NCI-H2081 (cell line): ENCODE measurements around the gene DPEP2NB.
"Not testable (repeated sequence)": the region's sequence is repeated elsewhere in the genome, so short reads cannot be mapped to it uniquely, and the experiment has no call there.

Experiments used
- DNase-seq, 2 experiments: peaks; one replicate each; lab custom pipeline; 2025; lab: John Stamatoyannopoulos, UW

Gene DPEP2NB

DNA sequence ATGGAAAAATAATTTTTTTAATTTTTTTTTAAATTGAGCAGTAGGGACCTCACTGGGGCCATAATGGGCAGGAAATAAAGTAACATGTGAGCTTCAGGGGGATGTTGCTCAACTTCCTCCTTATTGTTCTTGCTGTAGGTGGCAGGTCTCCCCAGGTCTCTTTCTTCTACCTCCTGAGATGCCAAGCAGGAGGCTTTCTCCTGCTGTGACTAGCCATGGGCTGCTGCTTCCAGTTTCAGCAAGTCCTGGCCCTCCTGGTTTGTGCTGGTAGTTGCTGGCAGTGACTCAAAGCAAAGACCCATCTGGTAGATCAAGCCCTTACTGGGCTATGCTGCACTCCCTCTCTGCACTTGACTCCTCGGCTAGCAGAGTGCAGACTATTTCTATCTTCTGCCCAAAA is 2.3 kb downstream of the DPEP2NB start:
- no peak for DNase-seq

DNA sequence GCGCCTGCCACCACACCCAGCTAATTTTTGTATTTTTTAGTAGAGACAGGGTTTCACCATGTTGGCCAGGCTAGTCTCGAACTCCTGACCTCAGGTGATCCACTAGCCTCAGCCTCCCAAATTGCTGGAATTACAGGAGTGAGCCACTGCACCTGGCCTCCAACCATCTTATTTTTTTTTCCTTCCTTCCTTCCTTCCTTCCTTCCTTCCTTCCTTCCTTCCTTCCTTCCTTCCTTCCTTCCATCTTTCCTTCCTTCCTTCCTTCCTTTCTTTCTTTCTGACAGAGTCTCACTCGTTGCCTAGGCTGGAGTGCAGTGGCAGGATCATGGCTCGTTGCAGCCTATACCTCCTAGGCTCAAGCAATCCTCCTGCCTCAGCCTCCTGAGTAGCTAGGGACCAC is 5.8 kb downstream of the DPEP2NB start:
- not testable (repeated sequence) for DNase-seq

DNA sequence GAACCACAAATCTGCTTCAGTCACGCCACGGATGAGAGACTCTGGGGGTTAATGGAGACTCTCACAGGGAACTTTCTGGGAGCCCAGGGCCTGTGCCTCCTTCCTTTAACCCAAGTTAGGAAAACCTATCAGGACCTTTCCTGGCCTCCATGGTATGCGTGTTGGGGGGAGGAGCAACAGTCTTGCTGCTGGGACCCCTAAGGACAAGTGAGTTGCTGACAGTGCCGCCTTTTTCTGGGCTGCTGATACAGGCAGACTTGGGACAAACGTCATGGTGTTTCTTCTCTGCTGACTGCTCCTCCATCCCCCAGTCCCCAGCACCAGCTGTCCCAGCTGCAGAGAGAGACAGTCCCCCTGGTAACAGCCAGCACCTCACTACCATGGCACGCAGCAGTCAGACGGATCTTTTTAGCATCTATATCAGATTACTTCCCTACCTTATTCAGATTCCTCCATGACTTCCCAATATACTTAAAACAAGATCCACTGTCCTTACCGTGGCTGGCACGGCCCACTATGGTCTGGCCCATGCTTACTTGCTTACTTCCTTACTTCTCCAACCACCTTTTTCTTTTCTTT is 6.5 kb downstream of the DPEP2NB start:
- DNase-seq = no peak

DNA sequence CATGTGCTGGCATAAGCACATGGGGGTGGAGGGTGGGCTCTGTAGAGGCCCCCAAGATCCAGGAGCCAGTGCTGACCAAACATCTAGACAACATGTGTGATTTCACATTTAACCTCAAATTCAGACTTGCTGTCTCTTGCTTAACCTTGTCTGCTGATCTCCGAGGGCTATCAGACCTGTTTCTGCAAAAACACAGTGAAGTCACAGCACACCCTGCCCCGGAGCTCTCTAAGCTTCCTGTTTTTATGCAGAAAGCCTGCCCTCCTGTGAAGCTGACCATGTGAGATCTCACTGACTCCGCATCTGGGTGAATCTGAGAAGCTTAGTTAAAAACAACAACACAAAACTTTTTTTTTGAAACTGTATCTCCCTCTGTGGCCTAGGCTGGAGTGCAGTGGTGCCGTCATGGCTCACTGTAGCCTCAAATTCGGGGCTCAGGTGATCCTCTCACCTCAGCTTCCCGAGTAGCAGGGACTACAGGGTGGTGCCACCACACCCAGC is 9.9 kb downstream of the DPEP2NB start:
- no peak for DNase-seq

DNA sequence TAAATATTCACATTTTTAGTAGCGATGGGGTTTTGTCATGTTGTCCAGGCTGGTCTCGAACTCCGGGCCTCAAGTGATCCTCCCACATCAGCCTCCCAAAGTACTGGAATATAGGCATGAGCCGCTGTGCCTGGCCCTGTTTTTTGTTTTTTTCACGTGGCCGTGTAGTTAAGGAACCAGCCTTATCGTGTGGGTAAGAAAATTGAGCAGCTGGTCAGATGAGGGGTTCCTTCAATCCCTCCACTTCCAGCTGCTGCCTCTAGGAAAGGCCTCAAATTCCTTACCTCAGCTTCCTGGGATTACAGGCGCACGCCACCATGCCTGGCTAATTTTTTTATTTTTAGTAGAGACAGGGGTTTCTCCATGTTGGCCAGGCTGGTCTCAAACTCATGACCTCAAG is 10.5 kb downstream of the DPEP2NB start:
- no peak for DNase-seq

DNA sequence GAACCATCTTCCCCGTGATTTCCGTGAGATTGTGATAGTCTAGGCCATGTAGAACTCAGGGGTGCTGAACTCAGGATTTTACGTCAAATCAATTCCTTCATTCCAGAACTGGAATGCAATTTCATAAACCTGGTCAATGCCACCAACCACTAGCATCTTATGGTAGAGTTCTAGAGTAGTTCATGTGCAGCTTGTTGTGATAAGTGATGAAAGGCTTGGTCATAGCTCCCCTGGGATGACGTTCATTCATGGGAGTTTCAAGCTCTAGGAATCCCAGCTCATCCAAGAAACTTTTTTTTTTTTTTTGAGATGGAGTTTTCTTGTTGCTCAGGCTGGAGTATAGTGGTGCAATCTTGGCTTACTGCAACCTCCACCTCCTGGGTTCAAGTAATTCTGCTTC is 12.7 kb downstream of the DPEP2NB start:
- DNase-seq = no peak

DNA sequence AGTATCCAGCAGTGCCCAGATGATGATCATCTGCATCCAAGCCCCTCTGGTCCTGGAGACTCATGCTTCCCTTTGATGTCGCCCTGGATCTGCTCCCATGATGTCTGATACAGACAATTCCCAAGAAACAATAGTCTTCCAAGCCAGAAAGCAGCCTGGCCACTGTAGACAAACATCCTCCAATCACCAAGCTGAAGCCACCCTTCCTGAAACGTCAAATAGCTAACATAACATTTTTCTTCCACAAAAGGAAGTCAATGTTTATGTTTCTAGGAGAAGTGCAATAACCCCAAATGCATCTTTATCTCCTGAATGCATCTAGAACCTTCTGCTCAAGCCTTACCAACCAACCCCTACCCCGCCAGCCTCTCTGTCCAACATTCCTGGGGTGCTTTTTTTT is 15.3 kb downstream of the DPEP2NB start:
- DNase-seq = no peak

DNA sequence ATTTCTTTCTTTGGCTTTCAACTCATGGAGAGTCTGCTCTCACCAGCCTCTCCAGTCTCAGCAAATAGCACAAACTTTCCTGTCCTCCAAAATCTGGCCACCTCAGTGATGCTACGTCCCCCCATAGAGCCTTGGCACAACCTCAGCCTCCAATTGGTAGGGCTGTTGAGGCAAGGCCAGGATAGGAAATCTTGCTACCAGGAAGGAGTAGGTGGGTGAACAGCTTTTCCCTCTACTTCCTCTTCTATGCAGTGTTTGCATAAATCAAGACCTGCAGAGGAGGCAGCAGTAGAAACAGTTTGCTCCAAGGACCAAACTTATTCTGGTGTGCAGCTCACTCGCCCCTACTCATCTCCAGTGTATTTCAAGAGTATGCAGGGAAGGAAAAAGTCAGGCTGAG is 15.7 kb downstream of the DPEP2NB start:
- no peak for DNase-seq

DNA sequence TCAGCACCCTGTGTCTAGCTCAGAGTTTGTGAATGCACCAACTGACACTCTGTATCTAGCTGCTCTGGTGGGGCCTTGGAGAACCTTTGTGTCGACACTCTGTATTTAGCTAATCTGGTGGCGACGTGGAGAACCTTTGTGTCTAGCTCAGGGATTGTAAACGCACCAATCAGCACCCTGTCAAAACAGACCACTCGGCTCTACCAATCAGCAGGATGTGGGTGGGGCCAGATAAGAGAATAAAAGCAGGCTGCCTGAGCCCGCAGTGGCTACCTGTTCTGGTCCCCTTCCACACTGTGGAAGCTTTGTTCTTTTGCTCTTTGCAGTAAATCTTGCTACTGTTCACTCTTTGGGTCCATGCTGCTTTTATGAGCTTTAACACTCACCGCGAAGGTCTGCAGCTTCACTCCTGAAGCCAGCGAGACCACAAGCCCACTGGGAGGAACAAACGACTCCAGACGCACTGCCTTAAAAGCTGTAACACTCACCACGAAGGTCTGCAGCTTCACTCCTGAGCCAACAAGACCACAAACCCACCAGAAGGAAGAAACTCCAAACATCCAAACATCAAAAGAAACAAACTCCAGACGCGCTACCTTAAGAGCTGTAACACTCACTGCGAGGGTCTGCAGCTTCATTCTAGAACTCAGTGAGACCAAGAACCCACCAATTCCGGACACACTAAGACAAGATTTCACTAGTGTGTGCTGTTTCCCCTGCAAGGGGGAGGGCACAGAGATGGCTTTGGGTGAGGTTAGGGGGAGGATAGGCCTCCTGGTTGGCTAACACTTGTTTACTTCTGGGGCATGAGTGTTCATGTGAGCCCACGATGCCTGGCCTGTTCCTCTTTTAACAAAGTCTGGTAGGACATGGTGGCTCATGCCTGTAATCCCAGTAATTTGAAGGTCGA is 16.7 kb downstream of the DPEP2NB start, which contains the start of gene DPEP2:
TSS of gene DPEP2 (minus strand) at position 706 of the 910 bp plus-strand sequence. CDS start 6,272 bp downstream, outside the sequence.
- DNase-seq = not testable (repeated sequence)

DNA sequence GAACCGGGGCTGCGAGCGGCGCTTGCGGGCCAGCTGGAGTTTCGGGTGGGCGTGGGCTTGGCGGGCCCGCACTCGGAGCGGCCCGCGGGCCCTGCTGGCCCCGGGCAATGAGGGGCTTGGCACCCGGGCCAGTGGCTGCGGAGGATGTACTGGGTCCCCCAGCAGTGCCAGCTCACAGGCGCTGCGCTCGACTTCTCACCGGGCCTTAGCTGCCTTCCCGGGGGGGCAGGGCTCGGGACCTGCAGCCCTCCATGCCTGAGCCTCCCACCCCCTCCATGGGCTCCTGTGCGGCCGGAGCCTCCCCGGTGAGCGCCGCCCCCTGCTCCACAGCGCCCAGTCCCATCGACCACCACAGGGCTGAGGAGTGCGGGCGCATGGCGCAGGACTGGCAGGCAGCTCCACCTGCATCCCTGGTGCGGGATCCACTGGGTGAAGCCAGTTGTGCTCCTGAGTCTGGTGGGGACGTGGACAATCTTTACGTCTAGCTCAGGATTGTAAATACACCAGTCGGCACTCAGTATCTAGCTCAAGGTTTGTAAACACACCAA is 17.4 kb downstream of the DPEP2NB start:
- DNase-seq = not testable (repeated sequence)

DNA sequence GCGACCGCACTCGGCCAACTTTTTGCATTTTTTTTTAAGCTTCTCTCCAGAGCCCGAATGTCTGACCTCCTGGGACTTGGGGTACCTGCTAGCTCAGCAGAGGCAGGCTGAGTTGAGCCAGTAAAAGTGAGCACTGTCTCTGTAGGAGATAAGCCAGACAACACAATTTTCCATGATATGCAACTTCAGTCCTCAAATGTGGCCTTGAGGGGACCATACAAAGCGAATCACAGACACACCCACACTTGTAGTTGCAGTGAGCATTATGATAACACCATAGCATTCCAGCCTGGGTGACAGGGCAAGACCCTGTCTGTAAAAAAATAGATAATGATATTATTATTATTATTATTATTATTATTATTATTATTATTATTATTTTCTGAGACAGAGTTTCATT is 19.0 kb downstream of the DPEP2NB start:
- no peak for DNase-seq

DNA sequence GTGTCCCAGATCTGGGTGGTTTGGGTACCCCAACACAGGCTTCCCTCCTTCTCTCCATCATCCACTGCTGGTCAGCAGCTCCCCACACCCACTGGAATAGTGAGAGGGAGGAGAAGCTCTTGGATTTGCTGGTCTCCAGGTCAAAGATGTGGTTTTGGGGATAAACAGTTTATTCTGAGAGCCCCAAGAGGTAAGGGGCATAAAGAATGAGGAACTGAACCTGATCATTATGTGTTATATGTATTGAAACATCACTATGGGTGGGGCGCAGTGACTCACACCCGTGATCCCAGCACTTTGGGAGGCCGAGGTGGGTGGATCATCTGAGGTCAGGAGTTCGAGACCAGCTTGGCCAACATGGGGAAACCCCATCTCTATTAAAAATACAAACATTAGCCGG is 20.3 kb downstream of the DPEP2NB start:
- no peak for DNase-seq

DNA sequence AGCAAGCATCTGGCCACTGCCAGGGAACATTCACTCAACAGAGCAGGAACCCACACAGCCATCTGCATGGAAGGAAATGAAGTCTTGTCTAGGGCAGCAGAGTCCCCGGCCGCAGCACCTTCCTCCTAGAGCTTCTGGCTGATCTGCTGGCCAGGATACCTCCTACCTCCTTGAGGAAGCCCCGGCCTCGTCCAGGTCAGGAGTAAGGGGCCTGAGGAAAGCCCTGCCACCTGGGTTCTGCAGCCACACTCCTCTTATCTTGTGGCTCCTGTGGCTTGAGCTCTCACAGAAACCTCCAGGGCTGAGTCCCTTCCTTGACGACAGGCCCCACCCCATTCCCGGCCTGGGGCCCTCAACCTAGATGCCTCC is 21.7 kb downstream of the DPEP2NB start:
- DNase-seq = not testable (repeated sequence)

DNA sequence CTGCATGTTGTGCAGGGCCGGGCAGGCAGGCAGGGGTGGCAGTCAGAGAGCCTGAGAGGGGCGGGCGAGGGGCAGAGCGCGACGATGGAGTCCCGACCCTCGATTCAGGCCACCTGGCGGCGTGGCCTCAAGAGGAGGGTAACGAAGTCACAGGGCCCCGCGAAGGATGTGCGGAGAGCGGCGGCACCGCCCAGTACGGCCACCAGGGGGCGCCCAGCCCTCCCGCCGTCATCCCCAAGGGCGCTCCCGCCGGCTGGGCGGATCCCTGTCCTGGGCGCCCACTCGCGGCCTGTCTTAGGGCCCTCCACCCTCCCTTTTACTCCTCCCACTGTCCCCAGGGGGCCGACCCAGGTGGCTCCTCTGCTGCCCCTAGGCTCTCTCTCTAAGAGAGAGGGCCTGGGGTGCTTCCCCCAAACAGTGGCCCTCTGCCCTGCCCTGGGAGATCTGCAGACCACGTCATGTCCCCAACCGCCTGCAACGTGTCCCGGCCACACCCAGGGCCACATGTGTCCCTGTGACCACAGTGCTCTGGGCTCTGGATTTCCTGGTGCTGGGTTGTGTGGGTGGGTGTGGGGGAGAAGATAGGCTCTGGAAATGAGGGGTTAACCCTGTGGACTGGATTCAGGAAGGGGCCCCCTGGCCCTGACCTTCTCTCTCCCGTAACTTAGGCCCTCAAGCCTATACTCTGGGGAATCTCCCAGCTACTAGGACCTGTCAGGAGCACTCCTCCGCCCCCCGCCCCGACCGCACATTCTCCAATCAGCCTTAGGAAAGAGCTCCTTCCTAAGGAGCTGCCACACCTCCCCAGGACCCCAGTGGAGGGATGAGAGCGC is 22.3 kb downstream of the DPEP2NB start:
- DNase-seq = peak; percentile 35 to 38

DNA sequence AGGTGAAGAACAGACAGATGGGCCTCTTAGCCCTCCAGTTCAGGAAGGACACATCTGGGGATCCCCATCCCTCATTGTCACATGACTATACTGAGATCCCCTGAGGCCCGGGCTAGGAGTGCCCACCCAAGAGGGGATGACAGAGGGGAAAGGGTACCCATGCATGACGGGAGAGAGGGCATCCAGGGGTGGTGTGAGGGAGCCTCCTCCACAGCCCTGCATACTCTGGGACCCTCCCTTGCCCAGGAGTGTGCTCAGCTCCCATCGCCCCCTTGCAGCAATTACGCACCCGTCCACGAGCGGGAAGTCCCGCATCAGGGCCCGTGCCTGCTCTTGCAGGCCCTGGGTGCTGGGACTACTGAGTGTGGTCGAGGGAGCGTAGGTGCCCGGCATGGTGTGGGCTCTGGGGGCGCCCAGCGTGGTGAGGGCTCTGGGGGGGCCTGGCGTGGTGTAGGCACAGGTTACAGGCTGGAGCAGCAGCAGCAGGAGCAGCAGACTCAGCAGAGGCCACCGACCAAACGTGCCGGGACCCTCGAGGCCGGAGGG is 23.0 kb downstream of the DPEP2NB start:
- DNase-seq = no peak

DNA sequence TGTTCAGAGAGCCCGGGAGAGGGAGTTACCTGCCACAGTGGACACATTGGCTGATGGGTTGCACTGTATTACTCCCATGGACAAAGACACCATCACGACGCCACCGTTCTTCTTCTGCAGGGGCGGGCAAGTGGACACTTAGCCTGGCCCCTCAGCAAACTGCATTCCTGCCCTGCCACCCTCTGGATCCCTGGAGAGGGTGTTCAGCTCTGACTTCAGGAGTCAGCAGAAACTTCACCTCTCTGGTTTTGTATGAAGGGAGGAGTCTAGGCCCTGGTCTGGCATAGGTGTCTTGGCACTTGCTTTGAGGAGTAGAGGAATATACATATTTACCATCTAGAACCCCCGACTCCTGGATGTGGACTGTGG is 25.7 kb downstream of the DPEP2NB start:
- DNase-seq = no peak

DNA sequence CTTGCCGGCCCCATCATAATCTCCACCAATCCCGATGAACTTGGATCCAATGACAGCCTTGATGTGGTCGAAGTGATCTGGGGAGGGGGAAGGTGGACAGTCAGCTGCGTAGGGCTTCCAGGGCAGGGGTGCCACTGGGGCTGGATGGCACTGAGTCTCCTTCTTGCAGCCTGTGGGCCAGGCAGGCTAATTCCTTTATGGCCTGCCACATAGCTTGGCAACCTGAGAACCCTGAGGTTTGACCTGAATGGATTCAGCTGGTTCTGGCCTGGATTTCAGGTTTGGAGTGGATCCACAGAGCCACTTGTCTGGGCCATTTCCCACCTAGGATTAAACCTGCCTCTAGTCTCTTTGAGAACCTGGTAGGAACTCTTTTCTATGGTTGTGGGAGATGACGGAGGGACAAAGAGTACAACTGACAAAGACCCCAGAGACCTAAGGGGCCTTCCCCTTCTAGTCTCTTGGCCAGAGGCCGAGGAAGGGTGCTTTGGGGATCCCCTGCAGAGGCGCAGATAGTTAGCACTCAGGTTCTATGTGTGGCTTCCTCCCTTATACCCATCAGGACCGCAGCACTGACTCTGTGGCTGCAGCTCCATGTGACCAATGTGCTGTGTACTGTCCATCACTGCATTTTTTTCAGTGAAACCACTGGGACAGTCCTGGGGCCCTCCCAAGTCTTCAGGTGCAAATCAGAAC is 26.2 kb downstream of the DPEP2NB start:
- no peak for DNase-seq

DNA sequence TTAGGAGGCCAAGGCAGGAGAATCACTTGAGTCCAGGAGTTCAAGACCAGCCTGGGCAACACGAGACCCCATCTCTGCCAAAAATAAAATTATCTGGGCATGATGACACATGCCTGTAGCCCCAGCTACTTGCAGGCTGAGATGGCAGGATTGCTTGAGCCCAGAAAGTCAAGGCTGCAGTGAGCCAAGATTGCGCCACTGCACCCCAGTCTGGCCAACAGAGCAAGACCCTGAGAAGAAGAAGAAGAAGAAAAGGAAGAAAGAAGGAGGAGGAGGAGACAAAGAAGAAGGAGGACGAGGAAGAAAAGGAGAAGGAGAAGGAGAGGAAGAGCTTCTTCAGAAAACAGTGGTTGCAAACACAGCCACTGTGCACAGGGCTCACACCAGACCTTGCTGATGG is 27.0 kb downstream of the DPEP2NB start:
- no peak for DNase-seq

DNA sequence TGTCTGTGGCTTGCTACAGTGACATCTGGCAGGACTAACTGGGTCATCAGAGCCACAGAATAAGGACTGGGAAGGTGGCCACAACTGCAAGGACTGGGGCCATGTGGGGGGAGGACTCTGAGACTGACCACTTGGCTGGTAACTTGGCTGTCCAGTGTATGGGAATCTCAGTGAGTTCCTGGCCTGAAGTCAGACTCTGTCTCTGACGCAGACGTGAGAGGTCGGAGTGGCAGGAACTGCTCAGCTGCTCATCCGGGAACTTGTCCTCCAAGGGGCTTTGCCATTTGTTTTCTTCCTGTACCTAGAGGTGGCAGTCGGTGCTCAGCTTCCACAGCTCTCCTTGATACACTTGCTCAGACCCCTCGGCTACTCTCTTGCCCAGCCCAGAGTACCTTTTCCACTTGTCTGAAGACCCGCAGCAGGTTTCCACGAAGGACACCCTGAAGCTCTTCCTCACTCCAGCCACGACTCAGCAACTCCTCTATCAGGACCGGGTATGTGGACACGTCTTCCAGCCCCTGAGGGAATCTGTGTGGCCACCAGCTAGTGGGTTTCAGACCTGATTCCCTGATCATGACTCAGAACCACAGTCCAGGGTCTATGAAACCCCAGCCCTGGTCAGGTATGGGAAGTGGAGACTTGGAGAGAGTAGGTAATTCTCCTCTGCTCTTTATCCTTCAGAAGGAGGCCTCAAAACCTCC is 28.1 kb downstream of the DPEP2NB start:
- no peak for DNase-seq

DNA sequence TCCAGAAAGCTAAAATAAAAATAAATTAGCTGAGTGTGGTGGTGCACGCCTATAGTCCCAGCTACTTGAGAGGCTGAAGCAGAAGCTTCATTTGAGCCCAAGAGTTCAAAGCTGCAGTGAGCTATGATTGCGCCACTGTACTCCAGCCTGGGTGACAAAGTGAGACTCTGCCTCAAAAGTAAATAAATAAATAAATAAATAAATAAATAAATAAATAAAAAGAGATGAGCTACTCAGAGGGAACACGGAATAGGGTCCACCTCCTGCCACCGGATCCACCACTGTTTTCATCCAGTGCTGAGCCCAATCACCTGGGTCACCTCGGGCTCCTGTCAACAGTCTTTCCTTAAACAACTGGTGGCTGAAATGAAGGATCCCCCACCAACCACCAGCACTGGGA is 28.8 kb downstream of the DPEP2NB start:
- DNase-seq = no peak
